NCI-H2196 treated with DMSO at 0.1 percent for 48 hours (cell line): ENCODE results near the gene DLD.
"Not testable (repeated sequence)": the region's sequence is repeated elsewhere in the genome, so short reads cannot be mapped to it uniquely, and the experiment has no call there.

ENCODE experiments used
- DNase-seq: peaks from one replicate; lab custom pipeline; 2025; ENCODE audit not compliant: unreplicated experiment; lab: John Stamatoyannopoulos, UW

The DLD gene

DNA sequence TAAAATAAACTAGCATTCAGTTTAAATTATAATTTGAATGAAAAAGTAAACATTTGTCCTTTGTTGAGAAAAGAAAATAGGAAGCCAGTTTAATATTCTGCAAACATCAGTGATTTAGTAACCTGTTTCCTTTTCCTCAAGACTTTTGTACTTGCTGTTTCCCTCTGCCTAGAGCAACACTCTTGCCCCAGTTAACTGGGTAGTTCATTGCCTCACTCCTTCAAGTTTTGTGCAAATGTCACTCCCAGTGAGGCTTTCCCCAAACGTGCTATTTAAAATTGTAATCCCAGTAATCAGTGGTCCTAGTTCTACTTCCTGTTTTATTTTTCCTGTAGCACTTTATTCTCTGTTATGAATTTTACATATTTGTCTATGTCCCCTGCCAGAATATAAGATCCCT lies 23.8 kb downstream of the DLD start:
- DNase-seq: no peak

GRCh38 chr7:107915541-107915940 lies 24.6 kb downstream of the DLD start:
- DNase-seq: no peak

- DNase-seq: no peak
Measured at GRCh38 chr7:107917763-107918651, 27.0 kb downstream of the DLD start.

GRCh38 chr7:107918948-107919347 lies 28.0 kb downstream of the DLD start:
- no peak for DNase-seq

DNA sequence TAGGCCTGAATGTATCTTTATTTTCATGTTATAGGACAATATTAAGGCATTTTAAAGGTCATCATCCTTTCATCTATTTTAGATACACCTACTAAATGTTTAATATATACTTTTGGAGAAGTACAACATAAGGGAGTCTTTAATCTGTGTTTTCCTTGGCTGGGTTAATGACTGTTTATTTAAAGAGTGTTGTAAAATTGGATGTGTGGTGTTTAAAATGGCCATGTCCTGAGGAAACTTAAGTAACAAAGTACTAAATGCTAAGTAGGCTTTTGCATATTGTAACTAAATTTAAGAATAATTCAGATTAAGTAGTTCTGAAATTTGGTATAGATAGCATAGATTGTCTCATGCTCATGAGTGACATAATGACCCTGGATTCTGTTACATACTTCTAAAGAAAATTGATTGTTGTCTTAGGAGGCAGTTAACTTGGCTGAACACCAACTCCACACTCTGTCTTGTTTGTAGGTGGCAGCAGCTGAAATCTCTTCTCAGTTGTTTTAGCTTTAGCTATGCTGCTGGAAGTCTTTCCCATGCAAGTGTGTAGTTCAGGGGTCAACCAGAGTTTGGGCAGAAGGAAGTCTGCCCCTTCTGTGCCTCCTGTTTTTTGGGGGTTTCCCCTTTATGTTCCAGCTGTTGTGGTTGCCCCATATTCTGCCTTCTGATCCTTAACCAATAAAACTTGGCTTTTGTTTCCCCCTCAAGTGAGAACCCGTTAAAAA lies 29.2 kb downstream of the DLD start:
- DNase-seq: no peak

DNA sequence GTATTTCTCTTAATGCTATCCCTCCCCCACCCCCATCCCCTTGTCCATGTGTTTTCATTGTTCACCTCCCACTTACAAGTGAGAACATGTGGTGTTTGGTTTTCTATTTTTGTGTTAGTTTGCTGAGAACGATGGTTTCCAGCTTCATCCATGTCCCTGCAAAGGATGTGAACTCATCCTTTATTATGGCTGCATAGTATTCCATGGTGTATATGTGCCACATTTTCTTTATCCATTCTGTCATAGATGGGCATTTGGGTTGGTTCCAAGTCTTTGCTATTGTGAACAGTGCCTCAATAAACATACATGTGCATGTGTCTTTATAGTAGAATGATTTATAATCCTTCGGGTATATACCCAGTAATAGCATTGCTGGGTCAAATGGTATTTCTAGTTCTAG lies 30.8 kb downstream of the DLD start:
- not testable (repeated sequence) for DNase-seq

- DNase-seq: no peak
Measured at GRCh38 chr7:107922886-107923285, 31.9 kb downstream of the DLD start.

DNA sequence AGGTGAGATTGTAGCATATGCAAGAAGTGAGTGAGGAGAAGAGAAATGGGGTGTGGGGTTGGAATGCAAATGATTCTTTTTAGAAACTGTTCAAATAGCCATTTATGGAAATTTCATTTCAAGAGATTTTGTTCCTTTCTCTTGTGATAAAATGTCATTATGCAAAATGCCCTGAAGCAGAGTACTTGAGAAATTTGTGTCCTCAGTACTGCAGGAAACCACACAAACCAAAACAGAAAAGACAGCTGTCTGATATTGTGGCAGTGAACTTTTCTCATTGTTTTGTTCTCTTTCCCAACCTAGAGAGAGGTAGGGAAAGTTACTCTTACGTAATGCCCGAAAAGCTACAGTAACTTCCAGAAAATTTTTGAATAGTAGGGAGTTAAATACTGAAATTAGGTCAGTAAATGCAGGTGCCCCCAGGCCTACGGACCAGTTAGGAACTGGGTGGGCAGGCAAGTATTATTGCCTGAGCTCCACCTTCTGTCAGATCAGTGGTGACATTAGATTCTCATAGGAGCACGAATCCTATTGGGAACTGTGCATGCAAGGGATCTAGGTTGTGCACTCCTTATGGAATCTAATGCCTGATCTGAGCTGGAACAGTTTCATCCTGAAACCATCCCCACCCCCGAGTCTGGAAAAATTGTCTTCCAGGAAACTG lies 34.0 kb downstream of the DLD start:
- DNase-seq: no peak

DNA sequence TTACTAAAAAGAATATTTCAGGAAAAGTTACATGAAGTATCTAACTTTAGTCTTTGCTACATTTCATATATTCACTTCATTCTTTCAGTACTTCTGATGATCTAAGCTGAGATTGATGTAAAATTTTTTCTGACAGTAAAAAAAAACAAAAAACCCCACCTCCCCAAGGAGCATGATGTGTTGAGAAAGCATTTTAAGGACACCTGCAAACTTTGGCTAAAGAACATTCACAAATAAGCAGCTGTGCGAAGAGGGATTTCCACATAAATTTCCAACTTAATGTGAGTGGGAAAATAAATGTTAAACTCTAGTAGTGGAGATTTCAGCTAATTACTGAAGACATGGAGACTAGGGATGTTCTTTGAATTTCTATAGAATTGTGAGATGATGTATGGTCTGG lies 35.5 kb downstream of the DLD start:
- no peak for DNase-seq

DNA sequence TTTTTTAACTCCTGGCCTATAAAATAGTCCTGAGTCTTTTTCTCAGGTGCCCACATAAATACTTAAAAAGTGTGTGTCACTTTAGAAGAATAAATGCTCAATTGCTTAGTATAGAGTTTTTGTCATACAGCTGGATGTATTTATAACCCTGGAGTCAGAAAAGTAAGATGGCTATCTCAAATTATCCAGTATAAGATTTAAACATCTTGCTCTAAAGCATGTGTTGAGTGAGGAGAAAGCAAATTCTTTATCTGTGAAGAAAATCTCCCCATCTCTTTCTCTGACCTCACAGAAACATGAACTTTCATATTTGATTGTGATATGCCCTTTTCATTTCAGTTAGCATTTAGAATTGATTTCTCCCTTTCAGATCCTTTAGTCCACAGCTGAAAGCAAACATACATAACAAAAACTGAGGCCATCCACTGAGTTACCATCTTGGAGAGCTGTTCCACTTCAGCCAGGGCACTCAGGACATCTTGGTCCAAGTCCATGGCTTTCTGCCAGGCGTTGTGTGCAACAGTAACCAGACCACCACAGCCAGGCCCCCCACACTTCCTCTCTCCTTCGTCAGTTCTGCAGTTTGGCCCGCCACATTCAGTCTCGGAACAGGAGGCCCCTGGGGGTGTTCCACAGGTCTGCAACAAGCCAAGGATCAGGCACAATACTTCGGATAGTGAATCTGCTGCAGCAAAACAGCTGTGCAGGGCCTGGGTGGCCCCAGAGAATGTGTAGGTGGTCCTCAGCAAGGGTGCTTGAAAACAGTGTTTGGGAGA lies 40.9 kb downstream of the DLD start:
- DNase-seq: no peak

DNA sequence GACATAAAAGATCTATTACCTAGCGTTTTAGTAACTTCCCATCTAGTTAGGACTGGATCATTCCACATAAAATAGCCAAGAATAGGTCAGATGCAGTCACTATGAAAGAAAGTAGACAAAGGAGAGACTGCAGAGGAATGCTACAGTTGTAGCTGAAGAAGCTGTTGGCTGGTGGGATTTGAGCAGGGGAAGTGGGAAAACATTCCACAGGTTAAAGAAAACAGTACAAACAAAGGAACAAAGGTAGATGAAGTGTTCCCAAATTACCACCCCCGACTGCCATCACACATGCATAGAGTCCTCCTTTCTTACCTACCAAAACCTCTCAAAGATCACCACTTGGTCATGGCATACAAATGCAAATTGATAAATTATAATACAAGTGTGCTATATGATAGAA lies 41.8 kb downstream of the DLD start:
- no peak for DNase-seq

DNA sequence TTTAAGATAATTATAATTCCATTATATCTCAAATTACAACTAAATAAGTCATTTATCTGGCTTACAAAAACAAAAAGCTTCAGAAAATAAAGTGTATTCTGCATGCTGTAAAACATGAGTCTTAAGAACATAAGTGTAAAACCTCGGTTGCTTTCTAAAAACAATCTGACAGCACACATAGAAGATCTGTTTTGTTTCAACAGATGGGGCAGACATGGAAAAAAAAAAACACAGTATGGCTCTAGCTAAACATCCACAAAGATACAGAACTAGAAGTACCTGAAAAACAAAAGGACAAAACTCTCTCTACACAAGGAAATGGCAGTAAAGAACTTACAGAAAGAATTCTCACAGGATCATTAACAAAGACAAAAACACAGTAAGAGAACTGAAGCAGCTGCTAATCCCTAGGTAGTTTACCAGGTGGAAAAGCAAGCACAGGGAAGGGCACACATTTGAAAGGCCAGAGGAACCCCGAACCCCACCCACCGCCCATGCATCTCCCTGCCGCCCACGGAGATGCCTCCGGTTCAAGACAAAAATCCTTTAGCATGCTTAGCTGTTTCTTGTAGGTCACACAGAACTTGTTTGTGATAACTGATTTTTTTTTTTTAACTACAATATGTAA lies 42.5 kb downstream of the DLD start:
- DNase-seq: no peak

- DNase-seq: no peak
Measured at GRCh38 chr7:107934991-107935770, 44.2 kb downstream of the DLD start.

- no peak for DNase-seq
Measured at GRCh38 chr7:107936312-107936711, 45.3 kb downstream of the DLD start.

- no peak for DNase-seq
Measured at GRCh38 chr7:107937531-107937930, 46.5 kb downstream of the DLD start.

DNA sequence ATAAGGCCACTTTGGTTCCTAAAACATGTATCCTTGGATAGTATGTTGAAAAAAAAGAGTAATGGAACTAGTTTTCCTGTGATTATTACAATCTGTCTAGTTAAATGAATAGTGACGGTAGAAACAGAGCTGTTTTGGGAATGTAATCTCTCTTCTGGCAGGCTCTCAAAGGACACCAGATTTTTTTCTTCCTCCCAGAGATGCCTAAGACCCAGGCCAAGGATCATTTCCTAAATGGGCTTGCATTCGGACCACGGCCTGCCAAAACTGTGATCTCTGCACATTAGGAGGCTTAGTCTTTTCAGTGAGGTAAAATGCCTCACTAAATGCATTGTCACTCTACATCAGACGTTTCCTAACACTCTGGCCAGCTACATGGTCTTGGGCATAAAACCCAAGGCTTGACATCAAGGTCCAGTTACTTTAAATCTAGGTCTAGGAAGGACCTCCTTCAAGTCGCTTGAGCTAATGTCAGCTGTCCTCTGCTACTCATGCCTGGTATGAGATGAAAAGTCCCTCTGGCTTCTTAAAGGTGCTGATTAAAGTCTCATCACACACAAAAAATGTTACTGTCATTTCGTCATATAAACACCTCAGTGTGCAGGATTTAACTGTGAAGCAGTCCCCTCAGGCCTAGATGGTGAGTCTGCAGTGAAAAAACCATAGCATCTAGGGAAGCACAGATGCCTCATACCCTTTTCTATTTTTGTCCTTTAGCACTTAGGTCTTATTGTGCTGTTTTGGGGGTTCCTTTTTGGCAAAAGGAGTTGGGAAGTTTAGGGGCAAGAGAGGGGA lies 47.7 kb downstream of the DLD start:
- no peak for DNase-seq

DNA sequence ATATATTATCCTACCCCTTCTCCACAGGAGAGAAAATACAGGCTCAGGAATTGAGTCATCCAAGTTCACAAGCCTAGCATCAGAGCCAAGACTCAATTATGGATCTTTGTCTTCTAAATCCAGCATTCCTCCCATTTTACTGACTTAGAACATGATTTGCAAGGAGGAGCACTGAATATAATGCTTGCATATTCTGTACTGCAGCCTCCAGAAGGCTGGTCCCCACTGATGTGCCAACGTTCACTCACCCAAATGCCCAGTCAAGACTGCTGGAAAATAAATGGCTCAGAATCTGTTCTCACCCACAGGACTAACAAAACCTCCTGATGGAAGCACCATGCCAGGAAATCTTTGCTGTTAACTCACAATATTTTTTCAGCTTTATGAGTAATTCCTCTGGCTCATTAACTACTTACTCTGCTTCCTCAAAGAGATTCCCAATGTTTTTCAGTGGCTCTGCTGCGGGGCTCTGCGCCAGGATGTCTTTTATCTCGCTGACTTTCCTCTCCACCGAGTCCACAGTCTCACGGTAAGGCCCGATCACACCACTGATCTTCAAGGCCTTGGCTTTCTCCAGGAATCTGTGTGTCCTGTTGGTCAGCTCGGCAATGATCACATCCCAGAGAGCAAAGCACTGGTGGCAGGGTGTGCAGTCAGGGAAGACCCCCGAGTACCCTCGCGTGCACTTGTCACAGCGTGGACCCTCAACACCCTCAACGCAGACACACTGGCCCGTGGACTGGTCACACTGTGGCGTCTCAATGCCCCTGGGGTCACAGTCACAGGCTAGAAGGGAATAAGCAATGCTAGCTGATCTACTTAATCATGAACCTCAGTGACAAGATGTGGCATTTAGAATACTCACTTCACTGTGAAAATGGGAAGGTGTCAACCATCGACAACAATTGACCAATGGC lies 48.8 kb downstream of the DLD start:
- no peak for DNase-seq

DNA sequence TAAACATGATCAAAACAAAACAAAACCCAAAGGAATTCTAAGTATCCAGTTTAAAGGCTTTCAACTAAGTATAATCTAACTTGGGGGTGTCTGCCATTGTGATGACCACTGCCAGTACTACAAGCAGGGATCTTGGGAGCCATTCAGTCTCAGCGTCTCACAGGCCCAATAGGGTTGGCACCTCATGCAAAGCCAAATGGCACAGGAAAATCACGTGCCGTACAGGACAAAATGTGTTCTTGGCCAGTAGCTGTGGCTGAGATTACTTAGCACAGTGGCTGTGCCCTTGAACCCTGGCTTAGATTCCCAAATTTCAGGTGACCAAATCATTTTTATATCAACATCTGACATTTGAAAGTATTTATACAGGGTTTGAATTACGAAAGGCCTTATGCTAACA lies 50.0 kb downstream of the DLD start:
- no peak for DNase-seq
